Measurements from ENCODE around the gene ISCU. TPM values are rescaled to one million over a fixed set of nuclear protein-coding genes. Genes with fewer than 3 reads are reported as not detected.

The ISCU gene
- total and polyA plus RNA-seq, 2 donors (not counting 3 experiments of a cell fraction or from before 2014, with no cell fraction given) = 74.8 to 78.6 TPM

DNA sequence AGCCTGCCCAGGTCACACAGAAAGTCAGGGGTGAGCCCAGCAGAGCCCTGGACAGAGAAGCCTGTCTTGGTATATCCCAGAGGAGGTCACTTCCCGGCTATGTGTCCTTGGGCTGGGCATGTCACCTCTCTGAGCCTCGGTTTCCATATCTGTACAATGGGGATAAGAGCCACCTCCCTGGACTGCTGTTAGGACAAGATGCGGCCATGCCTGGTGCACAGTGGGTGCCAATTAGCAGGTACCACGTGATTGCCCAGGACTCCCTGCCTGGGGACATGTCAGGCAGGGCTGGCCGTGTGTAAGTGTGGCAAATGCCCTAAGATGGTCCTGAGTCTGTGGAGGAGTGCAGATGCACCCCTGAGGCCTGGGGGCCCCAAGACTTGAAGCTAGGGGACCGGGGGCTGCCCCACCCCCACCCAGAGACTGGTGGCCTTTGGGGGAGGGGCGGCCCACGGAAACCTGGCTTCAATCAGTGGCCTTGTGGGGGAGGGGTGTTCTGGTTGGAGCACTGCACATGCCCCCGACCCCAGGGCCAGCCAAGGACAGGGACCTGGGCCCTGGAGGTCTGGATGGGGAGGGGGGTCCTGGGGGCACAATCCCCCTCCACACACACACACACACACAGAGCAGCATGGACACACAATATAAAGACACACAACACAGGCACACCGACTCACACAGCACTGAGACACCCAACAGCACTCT, 34.6 kb downstream of the ISCU start:
- no peaks in the 10 kb centered on the region for H3K36me3 ChIP-seq (ENCODE audit: control insufficient read depth in 2 of 2, extremely low read depth in 1 of 2, insufficient read depth in 2 of 2, low read length in 2 of 2)
- no peaks in the 10 kb centered on the region for H3K4me1 ChIP-seq (ENCODE audit: control insufficient read depth, extremely low read depth, insufficient read depth, low read length)
- no peaks in the 10 kb centered on the region for H4K20me1 ChIP-seq (replicated peaks; ENCODE audit: control insufficient read depth, extremely low read depth, insufficient read depth, low read length)
- H3K27ac ChIP-seq (ENCODE audit: insufficient read depth, low read depth, low read length) = no peak overlapping the region
- ChIA-PET POLR2A (no interaction called here), CTCF (no interaction called here)
- H3K9me3 ChIP-seq (replicated peaks; ENCODE audit: control insufficient read depth, insufficient read depth, low read length) = no peaks in the 10 kb centered on the region
- dilution Hi-C loops (cut with MboI; ENCODE audit: extremely low pct_ligation_motif_present, low sequenced_read_pairs) = no loop called here
- no peak overlapping the region for H3K4me3 ChIP-seq (replicated peaks in 1 of 3; ENCODE audit: insufficient read depth in 1 of 3, low read depth in 1 of 3, low read length in 3 of 3)
- BruUV-seq (replicated peaks) = no TSS peak
- H3K9me1 ChIP-seq (replicated peaks; ENCODE audit: control insufficient read depth, extremely low read depth, insufficient read depth, low read length) = no peaks in the 10 kb centered on the region
- intact Hi-C loops (cut with micrococcal nuclease) = no loop called here
- DNase-seq (ENCODE audit: low read depth, low spot score) = no peak
- H3K4me2 ChIP-seq (ENCODE audit: insufficient read depth, low read length) = no peak overlapping the region
- TF ChIP-seq MYC (IDR thresholded peaks at IDR 0.05; ENCODE audit: low read depth, low read length) = no peak
- TF ChIP-seq, protein P1, sequence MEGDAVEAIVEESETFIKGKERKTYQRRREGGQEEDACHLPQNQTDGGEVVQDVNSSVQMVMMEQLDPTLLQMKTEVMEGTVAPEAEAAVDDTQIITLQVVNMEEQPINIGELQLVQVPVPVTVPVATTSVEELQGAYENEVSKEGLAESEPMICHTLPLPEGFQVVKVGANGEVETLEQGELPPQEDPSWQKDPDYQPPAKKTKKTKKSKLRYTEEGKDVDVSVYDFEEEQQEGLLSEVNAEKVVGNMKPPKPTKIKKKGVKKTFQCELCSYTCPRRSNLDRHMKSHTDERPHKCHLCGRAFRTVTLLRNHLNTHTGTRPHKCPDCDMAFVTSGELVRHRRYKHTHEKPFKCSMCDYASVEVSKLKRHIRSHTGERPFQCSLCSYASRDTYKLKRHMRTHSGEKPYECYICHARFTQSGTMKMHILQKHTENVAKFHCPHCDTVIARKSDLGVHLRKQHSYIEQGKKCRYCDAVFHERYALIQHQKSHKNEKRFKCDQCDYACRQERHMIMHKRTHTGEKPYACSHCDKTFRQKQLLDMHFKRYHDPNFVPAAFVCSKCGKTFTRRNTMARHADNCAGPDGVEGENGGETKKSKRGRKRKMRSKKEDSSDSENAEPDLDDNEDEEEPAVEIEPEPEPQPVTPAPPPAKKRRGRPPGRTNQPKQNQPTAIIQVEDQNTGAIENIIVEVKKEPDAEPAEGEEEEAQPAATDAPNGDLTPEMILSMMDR (IDR thresholded peaks at IDR 0.05; ENCODE audit: extremely low read depth in 1 of 2, insufficient read depth in 1 of 2, low read depth in 1 of 2, low read length in 2 of 2) = no peak
- no peak for TF ChIP-seq POLR2AphosphoS5 (IDR thresholded peaks at IDR 0.05; ENCODE audit: insufficient read depth, low read depth, low read length)
- no peak for TF ChIP-seq POLR2A (IDR thresholded peaks at IDR 0.05; ENCODE audit: low read depth, low read length)
- no peak for TF ChIP-seq EZH2 (IDR thresholded peaks at IDR 0.05; ENCODE audit: borderline replicate concordance, low read depth, low read length, severe bottlenecking)
- no peak for TF ChIP-seq FOS (IDR thresholded peaks at IDR 0.05; ENCODE audit: borderline replicate concordance, insufficient read depth, low read length)
- TF ChIP-seq JUN (IDR thresholded peaks at IDR 0.05; ENCODE audit: borderline replicate concordance, insufficient read depth, insufficient read length, low read depth) = no peak
- no peak for TF ChIP-seq GATA2 (IDR thresholded peaks at IDR 0.05; ENCODE audit: insufficient read depth, insufficient read length, low read depth, low read length)
- TF ChIP-seq, protein P2, sequence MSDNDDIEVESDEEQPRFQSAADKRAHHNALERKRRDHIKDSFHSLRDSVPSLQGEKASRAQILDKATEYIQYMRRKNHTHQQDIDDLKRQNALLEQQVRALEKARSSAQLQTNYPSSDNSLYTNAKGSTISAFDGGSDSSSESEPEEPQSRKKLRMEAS (IDR thresholded peaks at IDR 0.05; ENCODE audit: insufficient read depth, insufficient read length) = no peak
- H3K79me2 ChIP-seq (ENCODE audit: control insufficient read depth, insufficient read depth, low read length) = no peaks in the 10 kb centered on the region
- no peaks in the 10 kb centered on the region for H3K27me3 ChIP-seq (ENCODE audit: control insufficient read depth in 2 of 2, insufficient read depth in 2 of 2, low read length in 2 of 2)
- no peak overlapping the region for H2AFZ ChIP-seq (ENCODE audit: low read depth, low read length)
- FAIRE-seq = no peak
- no peak overlapping the region for H3K9ac ChIP-seq (replicated peaks; ENCODE audit: extremely low read depth, insufficient read depth, low read length)
